Activated T-cell treated with anti-CD3 and anti-CD28 coated beads, Interleukin-2, amount 50 U/mL, for 1 hour (primary cell): Measurements from ENCODE around the gene PHLPP1.

ENCODE experiments used
- DNase-seq: peaks from one replicate; pipeline ENCODE4 v3.0.0-alpha.2; 2020

Gene PHLPP1

DNA sequence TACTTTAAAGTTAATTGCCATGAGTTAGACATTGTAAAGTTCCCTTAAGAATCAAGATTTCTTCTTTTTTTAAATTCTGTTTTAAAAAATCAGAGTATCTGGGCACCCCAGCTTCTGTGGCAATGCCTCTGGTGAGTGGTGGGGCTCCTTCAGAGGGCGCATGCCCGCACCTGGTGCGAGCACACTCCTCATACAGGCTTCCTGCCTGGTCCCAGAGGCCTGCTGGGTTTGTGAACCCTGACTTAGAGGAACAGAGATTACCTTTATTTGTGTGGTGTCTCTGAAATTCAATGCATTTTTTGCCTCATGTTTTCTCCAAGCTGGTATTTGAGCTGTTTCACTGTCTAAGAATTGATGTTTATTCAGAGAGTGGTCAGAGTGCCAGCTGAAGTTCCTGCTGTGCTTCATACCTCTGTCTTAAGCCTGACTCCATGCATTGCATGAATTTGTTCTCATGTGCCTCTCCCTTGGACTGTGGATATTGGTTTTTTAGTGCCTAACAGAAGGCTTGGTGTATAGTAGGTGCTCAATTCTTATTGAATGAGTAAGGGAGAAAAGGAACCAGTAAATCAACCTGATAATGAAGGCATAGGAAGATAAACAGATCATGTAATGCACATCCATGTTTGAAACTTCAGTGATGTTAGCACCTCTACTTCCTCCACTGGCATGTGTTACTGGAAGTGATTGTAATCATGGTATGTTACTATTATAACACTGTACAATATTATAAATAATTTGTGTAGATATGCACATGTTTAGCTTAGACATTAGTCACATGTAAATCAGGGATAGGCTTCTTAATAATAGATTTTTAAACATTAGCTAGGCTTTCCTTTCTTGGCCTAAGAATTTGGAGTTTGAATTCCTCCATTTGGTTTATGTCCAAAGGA is 29.0 kb downstream of the PHLPP1 start:
- DNase-seq = no peak

DNA sequence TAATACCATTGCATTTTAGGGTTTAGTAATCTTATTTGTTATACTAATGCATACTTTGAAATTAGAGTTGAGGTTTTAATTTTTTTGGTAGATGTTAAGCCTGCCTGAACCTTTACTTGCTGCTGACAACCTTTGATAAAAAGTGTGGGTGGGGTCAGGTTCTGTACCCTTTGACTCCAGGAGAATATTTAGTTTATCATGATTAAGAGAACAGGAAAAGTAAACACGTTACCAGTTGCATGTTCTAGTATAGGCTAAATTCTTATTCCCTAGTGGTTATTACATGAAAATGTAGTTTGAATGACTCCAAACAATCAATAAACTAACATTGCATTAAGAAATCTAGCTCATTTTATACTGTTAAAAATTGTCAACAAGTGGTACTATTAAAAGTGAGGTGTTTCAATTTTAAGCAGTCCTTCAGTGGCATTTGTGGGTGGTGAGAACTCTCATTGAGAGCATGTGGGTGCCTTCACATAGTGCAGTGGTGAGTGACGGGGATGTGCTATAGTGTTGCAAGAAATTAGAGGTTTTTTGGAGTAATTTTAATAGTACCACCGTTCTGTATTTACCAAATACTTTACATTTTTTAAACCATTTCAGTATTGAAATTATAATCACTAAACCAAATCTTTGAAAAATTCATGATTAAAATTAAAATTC is 29.9 kb downstream of the PHLPP1 start:
- no peak for DNase-seq

DNA sequence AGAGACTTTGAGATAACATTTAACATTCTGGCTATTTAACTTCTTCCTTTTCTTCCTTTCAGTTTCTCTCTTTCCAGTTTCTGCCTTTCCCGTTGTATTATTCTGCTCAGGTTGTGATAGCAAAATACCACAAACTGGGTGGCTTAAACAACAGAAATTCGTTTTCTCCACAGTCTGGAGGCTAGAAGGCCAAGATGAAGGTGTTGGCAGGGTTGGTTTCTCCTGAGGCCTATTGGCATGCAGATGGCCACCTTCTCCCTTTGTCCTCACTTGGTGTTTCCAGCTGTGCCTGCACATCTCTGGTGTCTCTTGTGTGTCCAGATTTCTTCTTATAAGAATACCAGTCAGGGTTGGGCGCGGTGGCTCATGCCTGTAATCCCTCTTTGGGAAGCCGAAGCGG is 34.0 kb downstream of the PHLPP1 start:
- no peak for DNase-seq

GRCh38 chr18:62751341-62751821 is 36.0 kb downstream of the PHLPP1 start:
- no peak for DNase-seq

DNA sequence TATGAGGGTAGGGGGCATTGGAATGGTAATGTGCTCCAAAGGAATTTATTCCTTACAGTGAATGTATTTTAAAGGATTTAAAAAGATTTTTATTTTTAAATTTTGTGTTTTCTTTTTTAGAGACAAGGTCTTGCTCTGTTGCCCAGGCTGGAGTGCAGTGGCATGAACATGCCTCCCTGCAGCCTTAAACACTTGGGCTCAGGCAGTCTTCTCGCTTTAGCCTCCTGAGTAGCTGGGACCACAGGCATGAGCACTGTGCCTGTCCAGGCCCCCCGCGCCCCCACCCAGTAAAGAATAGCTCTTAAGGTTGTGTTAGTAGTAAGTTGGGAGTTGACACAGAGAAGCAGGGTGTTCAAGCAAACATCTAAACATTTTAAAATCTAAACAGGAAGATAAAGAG is 36.6 kb downstream of the PHLPP1 start:
- DNase-seq = no peak

GRCh38 chr18:62754026-62754425 is 38.7 kb downstream of the PHLPP1 start:
- no peak for DNase-seq

DNA sequence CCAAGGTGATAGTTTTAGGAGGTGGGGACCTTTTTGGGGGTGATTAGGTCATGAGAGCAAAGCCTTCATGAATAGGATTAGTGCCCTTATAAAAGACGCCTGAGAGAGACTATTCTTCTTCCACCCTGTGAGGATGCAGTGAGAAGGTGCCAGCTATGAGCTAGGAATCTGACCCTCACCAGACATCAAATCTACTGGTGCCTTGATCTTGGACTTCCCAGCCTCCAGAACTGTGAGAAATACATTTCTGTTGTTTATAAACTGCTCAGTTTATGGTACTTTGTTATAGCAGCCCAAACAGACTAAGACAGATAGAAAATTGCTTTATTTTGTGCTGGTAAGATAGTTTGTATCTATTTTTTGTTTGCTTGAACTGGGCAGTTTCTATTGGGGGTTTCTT is 40.1 kb downstream of the PHLPP1 start:
- no peak for DNase-seq

GRCh38 chr18:62755946-62756345 is 40.6 kb downstream of the PHLPP1 start:
- no peak for DNase-seq

DNA sequence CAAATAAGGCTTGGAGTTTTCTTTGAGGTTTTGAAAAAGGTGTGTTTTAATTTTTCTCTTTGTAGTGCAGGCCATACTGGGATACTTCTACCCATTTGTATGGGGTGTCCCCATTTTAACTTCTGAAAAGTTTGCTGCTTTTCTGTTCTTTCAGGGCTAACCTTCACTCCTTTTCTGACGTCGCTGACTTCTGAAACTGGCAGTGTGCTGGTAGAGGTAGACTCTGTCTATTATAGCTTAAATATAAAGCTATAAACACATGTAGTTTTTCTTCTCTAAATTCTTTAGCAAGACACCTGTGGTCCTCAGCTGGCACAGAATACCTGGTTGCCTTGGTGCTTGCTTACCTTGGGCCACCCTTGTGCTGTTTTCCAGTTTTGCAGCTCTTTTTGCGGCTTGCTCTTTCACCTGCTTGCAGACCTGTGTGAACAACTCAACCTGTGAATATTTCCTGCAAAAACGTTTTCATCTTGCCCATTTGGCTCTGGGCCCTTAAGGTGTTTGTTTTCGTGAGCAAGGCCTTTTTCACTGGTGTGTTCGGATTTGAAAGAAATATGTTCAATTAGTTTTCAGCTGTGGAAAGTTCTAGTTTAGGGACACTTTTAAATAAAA is 42.2 kb downstream of the PHLPP1 start:
- no peak for DNase-seq

DNA sequence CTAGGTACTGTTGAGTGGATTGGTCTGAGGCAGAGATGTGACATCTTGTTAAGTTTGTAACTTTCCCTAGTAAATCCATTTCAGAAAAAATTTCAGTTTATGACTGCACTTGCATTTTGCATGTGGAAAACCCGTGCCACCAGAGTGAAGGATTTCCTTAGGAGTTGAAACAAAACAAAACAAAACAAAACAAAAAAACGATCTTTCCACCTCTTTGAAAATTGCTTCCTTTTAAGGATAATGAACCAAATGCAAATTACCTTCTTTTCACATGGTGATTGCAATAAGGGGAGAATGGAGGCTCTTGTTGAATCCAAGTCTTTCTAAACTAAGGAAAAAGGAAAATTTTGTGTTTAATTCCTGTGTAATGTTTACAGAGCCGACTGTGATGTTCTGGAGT is 43.2 kb downstream of the PHLPP1 start:
- no peak for DNase-seq

- no peak for DNase-seq
These were observed 44.5 kb downstream of the PHLPP1 start for GRCh38 chr18:62759704-62760402.

GRCh38 chr18:62760403-62760734 is 45.0 kb downstream of the PHLPP1 start:
- no peak for DNase-seq

DNA sequence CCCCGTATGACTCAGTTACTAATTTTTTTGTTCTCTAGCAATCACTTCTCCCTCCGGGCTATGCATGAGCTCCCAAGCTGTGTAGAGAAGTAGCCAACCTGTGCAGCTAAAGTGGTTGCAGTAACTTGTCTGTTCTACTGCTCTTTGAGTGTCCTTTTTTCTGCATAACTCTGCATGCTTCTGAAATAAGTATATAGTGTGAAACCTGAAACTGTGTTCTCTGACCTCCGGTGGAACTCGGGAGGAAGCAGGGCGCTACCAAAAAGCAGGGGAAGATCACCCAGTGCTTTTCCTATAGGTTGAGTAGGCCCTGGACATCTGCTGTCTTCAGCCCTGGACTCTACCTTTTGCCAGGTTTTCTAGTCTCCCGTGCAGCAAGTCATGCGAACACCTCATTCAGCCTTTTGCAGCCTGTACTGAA is 47.8 kb downstream of the PHLPP1 start:
- DNase-seq = no peak

DNA sequence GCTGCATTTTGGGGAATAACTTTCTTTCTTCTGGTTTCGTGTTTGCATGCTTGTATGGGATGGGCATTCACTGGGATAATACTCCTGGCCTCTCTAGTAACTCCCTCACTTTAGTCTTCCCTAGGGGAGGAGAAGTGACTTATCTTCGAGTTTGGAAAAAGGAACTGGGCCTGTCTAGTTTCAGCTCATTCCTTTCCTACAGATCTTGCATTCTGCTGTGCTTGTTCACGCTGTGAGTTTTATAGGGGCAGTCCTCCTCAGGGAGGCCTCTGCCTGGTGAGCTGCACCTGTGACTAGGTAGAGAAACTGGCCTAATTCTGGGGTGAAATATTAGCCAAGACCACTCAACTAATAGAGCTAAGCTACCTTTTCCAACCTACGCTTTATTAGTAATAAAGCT is 50.9 kb downstream of the PHLPP1 start:
- no peak for DNase-seq

DNA sequence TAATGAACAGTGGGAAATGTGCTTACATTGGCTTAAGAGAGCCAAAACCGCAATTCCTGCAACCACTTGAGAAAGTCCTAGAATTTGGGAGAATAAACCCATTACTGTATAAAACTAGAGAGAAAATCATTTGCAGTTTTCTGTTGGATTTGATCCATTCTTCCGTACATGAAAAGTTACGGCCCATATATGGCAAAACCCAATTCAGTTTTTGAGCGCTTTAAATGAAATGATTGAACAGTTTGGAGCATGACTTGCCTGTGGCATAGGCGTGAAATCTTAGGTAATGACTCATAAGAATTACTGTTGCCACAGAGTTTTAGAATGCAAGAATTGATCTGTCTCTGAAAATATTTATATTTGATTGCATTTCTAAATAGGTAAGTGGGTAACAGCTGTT is 52.0 kb downstream of the PHLPP1 start:
- no peak for DNase-seq

- no peak for DNase-seq
These were observed 52.7 kb downstream of the PHLPP1 start for GRCh38 chr18:62767836-62768557.

DNA sequence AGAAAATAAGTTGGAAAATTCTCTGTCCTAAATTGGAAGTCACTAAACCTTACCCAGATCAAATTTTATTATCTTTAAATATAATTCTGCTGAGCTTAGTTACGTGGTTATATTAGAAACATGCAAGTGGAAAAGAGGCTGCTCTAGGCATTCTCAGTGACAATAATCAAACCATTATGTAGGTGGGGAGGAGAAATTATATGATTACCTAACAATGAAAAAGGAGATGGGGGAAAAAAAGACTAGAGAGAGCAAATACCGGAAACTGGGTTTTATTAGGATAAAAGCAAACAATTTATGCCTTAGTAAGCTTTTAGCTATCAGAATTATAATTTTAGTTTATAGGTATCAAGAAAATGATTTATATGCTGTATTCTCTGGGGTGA is 53.2 kb downstream of the PHLPP1 start:
- DNase-seq = no peak

GRCh38 chr18:62769216-62769615 is 53.9 kb downstream of the PHLPP1 start:
- DNase-seq = no peak

DNA sequence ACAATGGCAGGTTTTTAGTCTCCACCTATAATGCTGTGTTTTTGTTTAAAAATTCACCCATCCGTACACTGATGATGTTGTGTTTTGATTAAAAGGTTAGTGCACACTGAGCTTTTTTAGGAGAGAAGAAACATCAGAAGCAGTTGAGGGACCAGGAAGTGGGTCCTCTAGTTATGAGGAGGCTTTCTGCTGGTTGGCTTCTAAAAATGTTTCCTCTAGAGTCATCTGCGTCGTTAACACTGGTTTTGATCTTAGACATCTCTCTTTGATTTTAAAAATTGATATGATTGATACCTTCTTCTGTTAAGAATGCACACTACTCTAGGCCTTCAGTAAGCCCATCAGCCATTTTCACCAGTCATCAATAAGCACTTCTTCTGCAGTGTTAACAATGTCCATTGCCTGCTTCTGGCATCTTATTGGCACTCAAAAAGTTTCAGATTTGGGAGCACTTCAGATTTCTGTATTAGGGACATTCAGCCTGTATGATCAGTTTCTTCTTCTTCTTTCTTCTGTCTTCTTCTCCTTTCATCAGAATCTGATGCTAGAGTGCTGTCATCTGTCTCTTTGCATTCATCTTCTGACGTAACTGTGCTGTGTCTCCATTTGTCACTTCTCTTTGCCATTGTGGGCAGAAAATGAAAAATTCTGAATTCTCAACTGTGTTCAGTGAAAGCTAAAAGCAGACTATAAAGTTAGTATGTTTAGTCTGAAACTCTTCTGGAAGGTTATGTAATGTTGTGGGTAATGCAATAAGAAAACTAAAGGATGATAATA is 56.3 kb downstream of the PHLPP1 start:
- DNase-seq = no peak

DNA sequence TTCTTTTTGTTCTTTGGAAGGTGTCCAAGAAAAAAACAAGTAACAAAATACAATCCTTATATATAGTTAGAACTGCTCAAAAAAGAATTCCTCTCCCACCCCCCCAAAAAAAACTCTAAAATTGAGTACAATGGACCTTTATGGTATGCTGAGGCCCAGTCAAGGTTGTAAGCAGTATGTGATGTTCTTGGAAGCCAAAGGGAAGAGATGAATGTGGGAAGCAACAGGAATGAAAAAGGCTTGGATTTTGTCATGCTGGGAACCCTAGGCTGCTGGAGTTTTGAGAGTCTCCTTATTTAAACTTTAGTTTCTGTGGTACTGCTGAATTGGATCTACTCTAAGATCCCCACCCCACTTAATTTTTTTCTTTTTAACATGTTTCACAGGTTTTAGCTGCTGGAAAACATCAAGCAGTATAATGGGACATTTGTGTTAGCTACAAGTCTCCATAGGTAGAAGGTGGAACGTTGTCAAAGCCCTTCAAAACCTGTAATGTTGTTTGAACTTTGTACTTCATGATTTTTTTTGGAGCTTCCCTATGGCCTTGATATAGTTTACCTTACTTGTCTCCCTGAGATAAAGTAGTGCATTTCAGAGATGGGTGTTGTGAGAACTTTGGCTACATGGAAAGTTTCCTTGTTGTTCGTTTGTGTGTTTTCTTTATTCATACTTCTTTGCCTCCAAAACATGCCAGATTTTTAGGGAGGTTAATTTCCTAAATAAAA is 57.7 kb downstream of the PHLPP1 start:
- DNase-seq = no peak

- DNase-seq = no peak
These were observed 58.4 kb downstream of the PHLPP1 start for GRCh38 chr18:62773691-62774090.
